HCT116 (cell line): ENCODE data around the gene PCDHB14. TPM values are rescaled to one million over a fixed set of nuclear protein-coding genes. Genes with fewer than 3 reads are reported as not detected.

ENCODE experiments used
- ATAC-seq: fragments of 200-7000 bp; cut with Tn5 transposase; 2 replicates; pipeline ENCODE4 v1.9.1; 2020; ENCODE audit warnings: mild to moderate bottlenecking, moderate library complexity
- BruUV-seq: library from RNA; stranded (reverse); fragments of 400-500 nt; replicated peaks from 2 replicates; lab custom pipeline; 2021; lab: Mats Ljungman, UMichigan
- CTCF ChIA-PET: fragments of 300-600 bp; sonication (Branson Sonifier 250); formaldehyde crosslinking; loops from one replicate; lab custom pipeline; 2021; ENCODE audit warnings: antibody characterized with exemption; lab: Charles Lee
- POLR2A ChIA-PET: fragments of 300-600, 350-600 bp; sonication (Branson Sonifier 250); formaldehyde crosslinking; loops from one replicate; lab custom pipeline; 2021; ENCODE audit warnings: antibody characterized with exemption; lab: Charles Lee
- RAD21 ChIA-PET, 2 experiments: fragments of 300-600 bp; sonication (Branson Sonifier 250); formaldehyde crosslinking; loops; one replicate each; lab custom pipeline; 2023; ENCODE audit warnings: low total read pairs in 2 of 2; ENCODE audit not compliant: uncharacterized antibody in 2 of 2, unreplicated experiment in 2 of 2, low non-redundant PET in 1 of 2; lab: Charles Lee
- DNase-seq: peaks from one replicate; pipeline ENCODE4 v3.0.0-alpha.2; 2010; ENCODE audit warnings: low read depth, low spot score
- H2AFZ ChIP-seq: fragments of 200-600 bp; shearing (Covaris generic), sonication (generic); 2 replicates; pipeline ENCODE4 v1.6.1; 2017; ENCODE audit warnings: low read depth, mixed run types, mixed read lengths, antibody characterized with exemption, low read length; ENCODE audit not compliant: poor library complexity, severe bottlenecking
- H3K27ac ChIP-seq: 2 replicates; pipeline ENCODE4 v1.5.1; 2012; ENCODE audit warnings: low read depth, low read length
- H3K27me3 ChIP-seq: fragments of 200-600 bp; sonication (generic); 2 replicates; pipeline ENCODE4 v1.6.1; 2016; ENCODE audit warnings: mixed run types, low read length, mixed read lengths; ENCODE audit not compliant: insufficient read depth
- H3K36me3 ChIP-seq, 2 experiments: fragments of 200-500 bp in 1 of 2; fragments of 200-600 bp in 1 of 2; sonication (Bioruptor generic) in 1 of 2; sonication (generic) in 1 of 2; 2 replicates each; pipeline versions ENCODE4 v1.5.1 to v1.6.1; 2014 to 2016; ENCODE audit warnings: low read length in 2 of 2, inconsistent platforms in 1 of 2, mixed read lengths in 1 of 2, mixed run types in 1 of 2; ENCODE audit not compliant: insufficient read depth in 2 of 2, control insufficient read depth in 1 of 2
- H3K4me1 ChIP-seq, 2 experiments: fragments of 200-600 bp in 1 of 2; sonication (generic) in 1 of 2; 2 replicates each; pipeline versions ENCODE4 v1.5.1 to v1.6.1; 2012 to 2017; ENCODE audit warnings: low read length in 2 of 2, inconsistent platforms in 1 of 2, mild to moderate bottlenecking in 1 of 2, mixed read lengths in 1 of 2, mixed run types in 1 of 2, moderate library complexity in 1 of 2; ENCODE audit not compliant: insufficient read depth in 2 of 2, control insufficient read depth in 1 of 2
- H3K4me2 ChIP-seq: fragments of 200-600 bp; sonication (generic); 2 replicates; pipeline ENCODE4 v1.6.1; 2017; ENCODE audit warnings: mixed run types, low read length, mixed read lengths
- H3K4me3 ChIP-seq, 2 experiments: fragments of 200-600 bp in 1 of 2; sonication (generic) in 1 of 2; replicated peaks in 1 of 2; 2 replicates each; pipeline ENCODE4 v1.5.1; 2011 to 2016; ENCODE audit warnings: low read length in 2 of 2, control low read depth in 1 of 2, low read depth in 1 of 2, mild to moderate bottlenecking in 1 of 2, mixed read lengths in 1 of 2, mixed run types in 1 of 2
- H3K79me2 ChIP-seq: fragments of 200-600 bp; sonication (generic); 2 replicates; pipeline ENCODE4 v1.6.1; 2017; ENCODE audit warnings: mild to moderate bottlenecking, mixed run types, low read length, moderate library complexity, mixed read lengths; ENCODE audit not compliant: insufficient read depth
- H3K9ac ChIP-seq: fragments of 200-600 bp; sonication (generic); 2 replicates; pipeline ENCODE4 v1.6.1; 2016; ENCODE audit warnings: low read length, mixed read lengths
- H3K9me2 ChIP-seq: fragments of 200-600 bp; sonication (generic), shearing (Covaris generic); 2 replicates; pipeline ENCODE4 v1.6.1; 2017; ENCODE audit warnings: mixed run types, mild to moderate bottlenecking, moderate library complexity; ENCODE audit not compliant: insufficient read depth
- H3K9me3 ChIP-seq, 2 experiments: fragments of 200-500 bp in 1 of 2; fragments of 200-600 bp in 1 of 2; sonication (Bioruptor generic) in 1 of 2; sonication (generic) in 1 of 2; 2 replicates each; pipeline ENCODE4 v1.6.1; 2014 to 2017; ENCODE audit warnings: low read length in 2 of 2, mixed read lengths in 2 of 2, inconsistent platforms in 1 of 2, low read depth in 1 of 2, mild to moderate bottlenecking in 1 of 2, mixed run types in 1 of 2, moderate library complexity in 1 of 2; ENCODE audit not compliant: control insufficient read depth in 1 of 2, insufficient read depth in 1 of 2
- H4K20me1 ChIP-seq: fragments of 200-600 bp; sonication (generic), shearing (Covaris generic); 2 replicates; pipeline ENCODE4 v1.6.1; 2017; ENCODE audit warnings: mixed run types, mild to moderate bottlenecking, moderate library complexity; ENCODE audit not compliant: insufficient read depth
- ELF1 ChIP-seq: IDR thresholded peaks from 2 replicates; pipeline ENCODE4 v1.6.1; 2012; ENCODE audit warnings: low read depth, borderline replicate concordance
- EZH2phosphoT487 ChIP-seq: fragments of 200-600 bp; IDR thresholded peaks from 2 replicates; pipeline ENCODE4 v1.6.1; 2018; ENCODE audit warnings: antibody characterized with exemption, borderline replicate concordance
- FOSL1 ChIP-seq: IDR thresholded peaks from 2 replicates; pipeline ENCODE4 v1.6.1; 2012; ENCODE audit warnings: low read depth
- JUND ChIP-seq: IDR thresholded peaks from 2 replicates; pipeline ENCODE4 v1.6.1; 2012
- POLR2A ChIP-seq: IDR thresholded peaks from 2 replicates; pipeline ENCODE4 v1.7.0; 2011; ENCODE audit warnings: borderline replicate concordance; ENCODE audit not compliant: insufficient read depth, insufficient read length; ENCODE audit errors: extremely low read depth
- POLR2AphosphoS5 ChIP-seq: IDR thresholded peaks from 2 replicates; pipeline ENCODE4 v1.6.1; 2011; ENCODE audit warnings: mild to moderate bottlenecking, low read depth, low read length, moderate library complexity
- SIN3A ChIP-seq: IDR thresholded peaks from 2 replicates; pipeline ENCODE4 v1.6.1; 2012; ENCODE audit warnings: low read depth
- SP1 ChIP-seq: IDR thresholded peaks from 2 replicates; pipeline ENCODE4 v1.6.1; 2012; ENCODE audit warnings: low read depth
- TCF7L2 ChIP-seq: IDR thresholded peaks from 2 replicates; pipeline ENCODE4 v1.7.0; 2011; ENCODE audit warnings: borderline replicate concordance, inconsistent platforms; ENCODE audit not compliant: insufficient read depth, insufficient read length; ENCODE audit errors: extremely low read depth
- ZFX ChIP-seq: fragments of 450-650 bp; IDR thresholded peaks from 2 replicates; pipeline ENCODE4 v1.6.1; 2017
- intact Hi-C: fragments of 100-400 bp; cut with micrococcal nuclease; formaldehyde crosslinking; loops from 2 replicates; pipeline ENCODE4 v1.10.0; 2022
- total RNA-seq: library from RNA; stranded (reverse); gene quantifications from one replicate; pipeline ENCODE4 v1.2.1, GENCODE V29; 2021; ENCODE audit not compliant: unreplicated experiment
- TF ChIP-seq, protein P1 (sequence below): IDR thresholded peaks from 2 replicates; pipeline ENCODE4 v1.6.1; 2011; ENCODE audit warnings: mild to moderate bottlenecking, low read length, moderate library complexity; ENCODE audit not compliant: insufficient replicate concordance; ENCODE audit errors: extremely low read depth
- TF ChIP-seq, protein P2 (sequence below): IDR thresholded peaks from 2 replicates; pipeline ENCODE4 v1.6.1; 2012; ENCODE audit warnings: low read depth

Gene PCDHB14
- total RNA-seq, 1 experiment from 2014 or later: 0.27 TPM

DNA sequence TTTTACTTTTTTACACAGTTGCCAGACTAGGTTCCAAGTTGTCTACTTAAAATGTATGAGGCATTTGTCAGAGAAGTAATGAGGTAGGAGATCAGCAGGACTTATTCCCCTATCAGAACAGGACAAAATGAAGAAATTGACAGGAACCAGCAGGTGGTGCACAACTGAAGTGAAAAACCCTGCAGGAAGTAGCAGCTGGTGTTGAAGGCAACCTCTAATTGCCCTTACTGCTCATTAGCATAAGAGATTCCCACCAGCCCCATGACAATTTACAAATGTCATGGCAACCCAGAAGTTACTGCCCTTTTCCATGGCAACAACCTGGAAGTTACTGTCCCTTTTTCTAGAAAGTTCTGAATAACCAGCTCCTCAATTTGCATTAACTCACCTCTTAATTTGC, 27.4 kb downstream of the PCDHB14 start:
- H3K36me3 ChIP-seq: no peaks in the 10 kb centered on the region
- no peak overlapping the region for H3K4me3 ChIP-seq
- no peaks in the 10 kb centered on the region for H4K20me1 ChIP-seq
- no peak overlapping the region for H3K9ac ChIP-seq
- no peaks in the 10 kb centered on the region for H3K79me2 ChIP-seq
- DNase-seq (no peak), ATAC-seq (no peak)
- intact Hi-C loops: no loop called here
- H3K4me1 ChIP-seq: no peaks in the 10 kb centered on the region
- CTCF ChIA-PET: no interaction called here
- no peaks in the 10 kb centered on the region for H3K9me2 ChIP-seq
- no peak overlapping the region for H2AFZ ChIP-seq
- RAD21 ChIA-PET: no interaction called here
- H3K9me3 ChIP-seq: peaks cover 7 to 17% of the 10 kb centered on the region in 2 experiments; a peak in 2 of 4 replicates
- POLR2A ChIA-PET: no interaction called here
- TF ChIP-seq ELF1 (no peak), TCF7L2 (no peak), EZH2phosphoT487 (no peak), POLR2A (no peak), SIN3A (no peak), ZFX (no peak), JUND (no peak), SP1 (no peak), FOSL1 (no peak), POLR2AphosphoS5 (no peak)
- TF ChIP-seq, protein P1, sequence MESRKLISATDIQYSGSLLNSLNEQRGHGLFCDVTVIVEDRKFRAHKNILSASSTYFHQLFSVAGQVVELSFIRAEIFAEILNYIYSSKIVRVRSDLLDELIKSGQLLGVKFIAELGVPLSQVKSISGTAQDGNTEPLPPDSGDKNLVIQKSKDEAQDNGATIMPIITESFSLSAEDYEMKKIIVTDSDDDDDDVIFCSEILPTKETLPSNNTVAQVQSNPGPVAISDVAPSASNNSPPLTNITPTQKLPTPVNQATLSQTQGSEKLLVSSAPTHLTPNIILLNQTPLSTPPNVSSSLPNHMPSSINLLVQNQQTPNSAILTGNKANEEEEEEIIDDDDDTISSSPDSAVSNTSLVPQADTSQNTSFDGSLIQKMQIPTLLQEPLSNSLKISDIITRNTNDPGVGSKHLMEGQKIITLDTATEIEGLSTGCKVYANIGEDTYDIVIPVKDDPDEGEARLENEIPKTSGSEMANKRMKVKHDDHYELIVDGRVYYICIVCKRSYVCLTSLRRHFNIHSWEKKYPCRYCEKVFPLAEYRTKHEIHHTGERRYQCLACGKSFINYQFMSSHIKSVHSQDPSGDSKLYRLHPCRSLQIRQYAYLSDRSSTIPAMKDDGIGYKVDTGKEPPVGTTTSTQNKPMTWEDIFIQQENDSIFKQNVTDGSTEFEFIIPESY: no peak
- TF ChIP-seq, protein P2, sequence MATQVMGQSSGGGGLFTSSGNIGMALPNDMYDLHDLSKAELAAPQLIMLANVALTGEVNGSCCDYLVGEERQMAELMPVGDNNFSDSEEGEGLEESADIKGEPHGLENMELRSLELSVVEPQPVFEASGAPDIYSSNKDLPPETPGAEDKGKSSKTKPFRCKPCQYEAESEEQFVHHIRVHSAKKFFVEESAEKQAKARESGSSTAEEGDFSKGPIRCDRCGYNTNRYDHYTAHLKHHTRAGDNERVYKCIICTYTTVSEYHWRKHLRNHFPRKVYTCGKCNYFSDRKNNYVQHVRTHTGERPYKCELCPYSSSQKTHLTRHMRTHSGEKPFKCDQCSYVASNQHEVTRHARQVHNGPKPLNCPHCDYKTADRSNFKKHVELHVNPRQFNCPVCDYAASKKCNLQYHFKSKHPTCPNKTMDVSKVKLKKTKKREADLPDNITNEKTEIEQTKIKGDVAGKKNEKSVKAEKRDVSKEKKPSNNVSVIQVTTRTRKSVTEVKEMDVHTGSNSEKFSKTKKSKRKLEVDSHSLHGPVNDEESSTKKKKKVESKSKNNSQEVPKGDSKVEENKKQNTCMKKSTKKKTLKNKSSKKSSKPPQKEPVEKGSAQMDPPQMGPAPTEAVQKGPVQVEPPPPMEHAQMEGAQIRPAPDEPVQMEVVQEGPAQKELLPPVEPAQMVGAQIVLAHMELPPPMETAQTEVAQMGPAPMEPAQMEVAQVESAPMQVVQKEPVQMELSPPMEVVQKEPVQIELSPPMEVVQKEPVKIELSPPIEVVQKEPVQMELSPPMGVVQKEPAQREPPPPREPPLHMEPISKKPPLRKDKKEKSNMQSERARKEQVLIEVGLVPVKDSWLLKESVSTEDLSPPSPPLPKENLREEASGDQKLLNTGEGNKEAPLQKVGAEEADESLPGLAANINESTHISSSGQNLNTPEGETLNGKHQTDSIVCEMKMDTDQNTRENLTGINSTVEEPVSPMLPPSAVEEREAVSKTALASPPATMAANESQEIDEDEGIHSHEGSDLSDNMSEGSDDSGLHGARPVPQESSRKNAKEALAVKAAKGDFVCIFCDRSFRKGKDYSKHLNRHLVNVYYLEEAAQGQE: no peak
- H3K27ac ChIP-seq: no peak overlapping the region
- no peaks in the 10 kb centered on the region for H3K27me3 ChIP-seq
- BruUV-seq: no TSS peak
- H3K4me2 ChIP-seq: no peak overlapping the region
